ENCODE results near the gene HK2.
"Not testable (repeated sequence)": the region's sequence is repeated elsewhere in the genome, so short reads cannot be mapped to it uniquely, and the experiment has no call there.

HK2 gene

DNA sequence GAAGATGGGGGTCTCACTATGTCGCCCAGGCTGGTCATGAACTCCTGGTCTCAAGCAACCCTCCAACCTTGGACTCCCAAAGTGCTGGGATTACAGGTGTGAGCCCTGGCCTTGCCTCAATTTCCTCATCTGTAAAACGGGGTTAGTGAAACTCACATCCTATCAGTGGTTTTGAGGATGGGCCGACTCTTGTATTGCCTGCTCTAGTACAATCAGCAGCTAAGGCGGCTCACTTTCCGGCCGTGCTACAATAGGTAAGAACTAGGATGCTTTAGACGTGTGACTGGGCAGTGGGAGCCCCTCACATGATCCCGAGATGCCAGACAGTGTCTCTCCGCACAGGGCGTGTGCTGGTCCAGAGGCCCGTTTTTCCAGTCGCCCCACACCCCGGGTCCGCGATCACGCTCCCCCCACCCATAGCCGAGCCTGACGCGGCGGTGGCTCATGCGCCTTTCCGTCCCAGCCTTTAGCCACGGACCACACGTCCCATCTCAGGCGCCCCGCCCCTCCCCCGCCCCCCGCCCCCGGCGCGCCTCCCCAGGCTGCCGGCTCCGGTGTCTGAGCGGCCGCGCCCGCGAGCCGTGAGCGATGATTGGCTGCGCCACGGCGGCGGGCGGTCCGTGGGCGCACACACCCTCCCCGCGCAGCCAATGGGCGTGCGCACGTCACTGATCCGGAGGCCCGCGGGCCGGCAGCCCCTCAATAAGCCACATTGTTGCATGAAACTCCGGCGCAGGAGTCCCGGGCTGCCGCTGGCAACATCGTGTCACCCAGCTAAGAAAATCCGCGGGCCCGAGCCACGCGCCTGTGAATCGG lies at the start of gene HK2:
TSS of gene HK2 (plus strand) at position 710 of the 816 bp plus-strand sequence. CDS start 454 bp downstream, outside the sequence.
- H3K9me3 Mint-ChIP-seq, result no peaks in the 10 kb centered on the region
- peaks cover 21% of the 10 kb centered on the region for H3K4me1 Mint-ChIP-seq
- H3K27ac Mint-ChIP-seq, result peak within 1 kb of the TSS; percentile 86
- peak; percentile 70 for DNase-seq (ENCODE audit: low spot score in 2 of 2)
- no peaks in the 10 kb centered on the region for H3K36me3 Mint-ChIP-seq
- peak; percentile 82 for ATAC-seq (ENCODE audit: low read depth)
- H3K4me3 Mint-ChIP-seq, result peak within 1 kb of the TSS; percentile 91
- no peaks in the 10 kb centered on the region for H3K27me3 Mint-ChIP-seq

DNA sequence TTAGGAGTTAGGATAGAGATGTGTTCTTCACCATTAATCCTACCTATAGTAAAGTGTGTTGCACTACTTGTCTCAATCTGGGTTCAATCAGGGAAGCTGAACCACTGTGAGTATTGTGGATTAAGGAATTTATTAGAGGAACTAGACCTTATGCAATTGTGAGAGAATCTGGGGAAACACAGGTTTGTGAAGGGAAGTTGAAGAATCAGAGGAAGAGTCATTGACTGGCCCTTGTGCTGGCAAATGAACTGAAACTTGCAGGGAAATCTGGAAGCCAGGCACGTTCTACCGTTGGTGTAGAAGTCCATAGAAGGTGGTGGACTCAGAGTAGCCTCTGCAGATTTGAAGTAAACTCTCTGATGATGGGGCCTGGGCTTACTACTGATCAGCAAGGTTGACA lies 44.7 kb upstream of the HK2 start:
- ATAC-seq (ENCODE audit: low read depth) (no peak), DNase-seq (ENCODE audit: low spot score in 2 of 2) (no peak)
- Mint-ChIP-seq H3K27ac (no peak overlapping the region), H3K36me3 (peaks cover 9% of the 10 kb centered on the region), H3K4me1 (no peaks in the 10 kb centered on the region), H3K9me3 (peaks cover 11% of the 10 kb centered on the region), H3K4me3 (no peak overlapping the region), H3K27me3 (peaks cover 10% of the 10 kb centered on the region)

DNA sequence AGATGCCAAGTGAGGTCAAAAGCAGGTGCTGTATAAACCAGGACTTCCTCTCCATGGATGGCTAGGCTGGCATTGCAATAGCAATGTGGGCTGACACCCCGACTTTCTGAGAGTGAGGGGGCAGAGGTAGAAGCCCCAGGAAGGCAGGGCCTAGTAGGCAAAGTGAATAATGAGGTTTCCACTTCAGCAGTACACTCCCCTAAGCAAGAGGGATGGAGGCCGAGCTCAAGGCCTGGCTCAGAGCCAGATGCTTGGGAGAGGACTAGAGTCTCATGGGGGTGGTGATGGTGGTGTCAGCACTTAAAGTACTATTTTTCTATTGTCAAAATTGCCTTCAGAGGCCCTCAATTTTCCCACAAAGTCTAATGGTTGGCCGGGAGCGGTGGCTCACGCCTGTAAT lies 41.6 kb upstream of the HK2 start:
- Mint-ChIP-seq H3K9me3 (peaks cover 10% of the 10 kb centered on the region), H3K4me1 (no peaks in the 10 kb centered on the region), H3K27ac (no peak overlapping the region), H3K4me3 (no peak overlapping the region), H3K36me3 (peaks cover 9% of the 10 kb centered on the region), H3K27me3 (peaks cover 8% of the 10 kb centered on the region)
- DNase-seq (ENCODE audit: low spot score in 2 of 2) (no peak), ATAC-seq (ENCODE audit: low read depth) (no peak)

DNA sequence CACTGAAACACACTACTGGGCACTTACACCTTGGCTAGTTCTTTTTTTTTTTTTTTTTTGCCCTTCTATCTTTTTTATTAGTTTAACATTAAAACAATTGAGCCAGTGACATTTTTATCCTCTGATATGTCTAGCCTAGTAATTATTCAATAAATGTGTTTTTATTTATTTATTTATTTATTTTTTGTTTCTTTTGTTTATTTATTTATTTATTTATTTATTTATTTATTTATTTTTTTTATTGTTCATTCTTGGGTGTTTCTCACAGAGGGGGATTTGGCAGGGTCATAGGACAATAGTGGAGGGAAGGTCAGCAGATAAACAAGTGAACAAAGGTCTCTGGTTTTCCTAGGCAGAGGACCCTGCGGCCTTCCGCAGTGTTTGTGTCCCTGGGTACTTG lies 39.0 kb upstream of the HK2 start:
- not testable (repeated sequence) for H3K4me3 Mint-ChIP-seq; H3K36me3 Mint-ChIP-seq; ATAC-seq (ENCODE audit: low read depth); H3K27me3 Mint-ChIP-seq; H3K4me1 Mint-ChIP-seq; H3K27ac Mint-ChIP-seq; DNase-seq (ENCODE audit: low spot score in 2 of 2); H3K9me3 Mint-ChIP-seq

DNA sequence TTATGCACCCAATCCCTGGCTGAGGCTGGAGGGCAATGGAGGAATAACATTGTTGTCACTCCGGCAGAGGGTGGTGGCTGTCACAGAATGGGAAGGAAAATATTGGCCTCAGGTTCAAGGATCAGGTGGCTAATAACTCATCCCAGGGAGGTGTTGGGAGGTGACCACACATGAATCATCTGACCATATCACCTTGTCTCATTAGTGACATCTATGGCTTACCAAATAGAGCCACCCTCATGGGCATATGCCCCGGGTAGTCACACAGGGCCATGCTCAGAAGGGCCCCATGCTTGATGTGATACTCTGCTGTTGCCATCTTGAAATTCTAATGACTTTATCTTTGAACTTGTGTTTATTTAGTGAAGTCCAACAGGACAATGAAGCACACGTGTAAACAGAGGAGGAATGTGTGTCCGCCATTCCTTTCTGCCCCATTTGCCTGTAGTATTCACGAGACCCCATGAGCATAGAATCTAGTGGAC lies 27.5 kb upstream of the HK2 start:
- Mint-ChIP-seq H3K4me3 (no peak overlapping the region), H3K27me3 (peaks cover 4% of the 10 kb centered on the region), H3K27ac (no peak overlapping the region), H3K36me3 (no peaks in the 10 kb centered on the region), H3K4me1 (peaks cover 7% of the 10 kb centered on the region), H3K9me3 (no peaks in the 10 kb centered on the region)
- DNase-seq (ENCODE audit: low spot score in 2 of 2) (no peak), ATAC-seq (ENCODE audit: low read depth) (no peak)

DNA sequence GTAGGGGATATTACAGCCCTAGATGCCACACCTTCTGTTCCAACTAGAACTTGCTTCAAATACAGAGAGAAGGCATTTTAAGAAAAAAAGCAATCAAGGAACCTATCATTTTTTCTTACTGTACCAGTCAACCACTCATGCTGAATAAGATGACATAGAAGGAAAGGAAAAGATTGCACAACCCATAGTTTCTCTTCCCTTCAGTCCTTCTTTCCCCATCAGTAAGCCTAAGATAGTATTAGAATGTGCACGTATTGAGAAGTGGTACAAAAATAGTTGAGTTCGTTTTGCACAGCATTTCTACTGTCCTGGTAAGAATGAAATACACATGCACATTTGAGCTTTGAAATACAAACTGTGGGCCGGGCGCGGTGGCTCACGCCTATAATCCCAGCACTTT lies 27.0 kb upstream of the HK2 start:
- Mint-ChIP-seq H3K27ac (no peak overlapping the region), H3K27me3 (peaks cover 5% of the 10 kb centered on the region), H3K4me3 (no peak overlapping the region), H3K4me1 (peaks cover 7% of the 10 kb centered on the region), H3K36me3 (no peaks in the 10 kb centered on the region), H3K9me3 (no peaks in the 10 kb centered on the region)
- DNase-seq (ENCODE audit: low spot score in 2 of 2), result no peak
- no peak for ATAC-seq (ENCODE audit: low read depth)

DNA sequence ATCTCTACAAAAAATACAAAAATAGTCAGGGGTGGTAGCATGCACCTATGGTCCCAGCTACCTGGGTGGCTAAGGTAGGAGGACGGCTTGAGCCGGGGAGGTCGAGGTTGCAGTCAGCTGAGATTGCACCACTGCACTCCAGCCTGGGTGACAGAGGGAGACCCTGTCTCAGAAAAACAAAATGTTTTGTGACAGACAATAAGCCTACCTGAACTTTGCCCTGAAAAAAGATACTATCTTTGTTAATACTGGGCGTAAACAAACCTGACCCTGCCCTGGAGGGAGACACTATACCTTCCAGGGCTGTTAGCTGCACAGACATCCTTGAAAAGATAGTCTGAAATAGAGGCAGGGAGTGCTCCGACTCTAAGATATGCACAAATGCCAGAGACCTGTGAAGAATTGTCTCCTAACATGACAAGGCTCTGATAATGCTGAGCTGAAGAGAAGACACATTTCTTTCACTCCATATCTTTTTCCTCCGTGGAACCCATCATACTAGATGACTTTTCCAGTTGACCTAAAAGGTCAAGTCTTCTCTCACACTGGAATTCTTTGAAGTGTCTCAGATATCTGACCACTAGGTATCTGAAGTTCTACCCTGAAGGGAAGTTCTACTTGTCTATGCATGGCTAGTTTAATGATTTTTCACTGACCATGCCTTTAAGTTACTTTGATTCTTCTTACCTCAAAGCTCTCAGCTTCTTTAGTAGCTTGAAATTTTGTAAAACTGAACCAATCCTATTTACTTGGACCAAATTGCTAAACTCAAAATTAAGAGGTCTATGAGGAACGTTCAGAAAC lies 20.9 kb upstream of the HK2 start:
- no peak for ATAC-seq (ENCODE audit: low read depth)
- Mint-ChIP-seq H3K9me3 (no peaks in the 10 kb centered on the region), H3K4me3 (no peak overlapping the region), H3K27ac (no peak overlapping the region), H3K27me3 (peaks cover 5% of the 10 kb centered on the region), H3K4me1 (peaks cover 18% of the 10 kb centered on the region), H3K36me3 (no peaks in the 10 kb centered on the region)
- DNase-seq (ENCODE audit: low spot score in 2 of 2), result no peak

DNA sequence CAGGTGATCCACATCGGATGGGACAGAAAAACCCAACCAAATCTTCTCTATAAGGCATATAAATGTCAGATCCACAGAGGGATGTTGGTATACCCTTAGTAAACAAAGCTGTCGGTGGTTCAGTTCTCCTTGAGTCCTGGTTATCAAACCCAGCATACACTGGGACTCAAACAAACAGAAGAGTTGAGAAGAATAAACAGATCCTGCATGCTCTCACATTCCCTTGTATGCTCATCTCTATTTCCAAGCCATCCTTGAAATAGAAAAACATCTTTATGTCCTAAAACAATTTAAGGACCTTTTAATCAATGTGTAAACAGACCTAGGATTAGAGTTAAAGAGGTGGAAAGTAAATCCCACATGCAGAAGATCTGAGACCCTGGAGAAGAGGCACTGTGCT lies 19.8 kb upstream of the HK2 start:
- Mint-ChIP-seq H3K4me3 (no peak overlapping the region), H3K4me1 (peaks cover 18% of the 10 kb centered on the region), H3K27me3 (peaks cover 5% of the 10 kb centered on the region), H3K9me3 (no peaks in the 10 kb centered on the region), H3K27ac (no peak overlapping the region), H3K36me3 (no peaks in the 10 kb centered on the region)
- ATAC-seq (ENCODE audit: low read depth), result no peak
- DNase-seq (ENCODE audit: low spot score in 2 of 2), result no peak

DNA sequence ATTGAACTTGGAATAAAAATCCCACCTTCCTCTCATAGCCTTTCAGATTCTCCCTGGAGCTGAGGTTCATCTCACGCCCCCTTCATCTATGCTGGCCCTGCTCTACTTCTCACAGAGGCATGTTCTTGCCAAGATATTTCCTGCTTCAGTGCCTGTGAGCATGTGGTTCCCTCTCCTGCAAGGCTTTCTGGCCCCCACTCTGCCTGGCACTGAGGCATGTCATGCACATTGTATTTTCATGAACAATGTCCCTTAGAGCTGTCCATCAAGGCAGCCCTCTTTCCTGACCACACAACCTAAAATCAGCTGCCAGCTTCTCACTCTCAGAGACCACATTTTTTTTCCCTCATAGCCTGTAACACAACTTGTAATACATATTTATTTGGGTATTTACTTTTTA lies 18.0 kb upstream of the HK2 start:
- ATAC-seq (ENCODE audit: low read depth) (no peak), DNase-seq (ENCODE audit: low spot score in 2 of 2) (no peak)
- peaks cover 18% of the 10 kb centered on the region for H3K4me1 Mint-ChIP-seq
- peaks cover 4% of the 10 kb centered on the region for H3K27me3 Mint-ChIP-seq
- no peak overlapping the region for H3K4me3 Mint-ChIP-seq
- no peaks in the 10 kb centered on the region for H3K36me3 Mint-ChIP-seq
- H3K27ac Mint-ChIP-seq, result no peak overlapping the region
- no peaks in the 10 kb centered on the region for H3K9me3 Mint-ChIP-seq

DNA sequence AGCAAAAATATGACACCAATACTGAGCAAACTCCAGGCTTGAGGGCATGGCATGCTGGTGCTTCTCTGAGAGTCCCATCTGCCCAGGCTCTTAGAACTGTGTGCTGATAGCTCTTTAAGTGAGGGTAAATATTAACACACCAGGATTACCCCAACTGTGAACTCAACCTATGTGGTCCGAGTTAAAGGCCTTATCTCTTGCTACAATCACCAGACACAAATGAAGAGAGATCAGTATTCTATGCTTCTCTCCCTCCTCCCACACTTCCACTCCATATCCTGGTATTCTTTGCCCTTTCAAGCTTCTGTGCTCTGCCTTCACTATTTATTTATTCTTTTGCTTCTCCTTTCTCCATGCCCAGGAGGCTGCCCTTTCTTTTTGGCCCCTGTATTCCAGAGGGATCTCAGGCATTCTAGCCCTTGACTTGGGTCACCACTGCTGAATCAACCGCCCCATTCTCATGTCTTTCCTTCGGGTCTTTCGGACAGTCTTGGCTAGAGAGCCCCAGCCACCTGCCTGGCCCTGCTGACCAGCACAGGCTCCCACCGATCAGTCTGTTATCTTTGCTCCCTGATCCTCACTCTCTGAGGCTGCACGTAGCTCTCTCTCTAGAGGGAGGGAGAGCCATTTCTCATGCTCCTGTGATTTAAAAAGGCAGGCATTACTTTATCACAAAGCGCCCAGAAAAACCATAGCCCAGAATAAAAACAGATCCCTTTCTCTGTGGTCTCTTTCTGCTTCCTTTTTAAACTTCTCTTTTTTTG lies 17.2 kb upstream of the HK2 start:
- Mint-ChIP-seq H3K4me3 (peak overlapping the region; percentile 54), H3K27me3 (no peaks in the 10 kb centered on the region), H3K27ac (peak overlapping the region; percentile 76), H3K9me3 (no peaks in the 10 kb centered on the region), H3K36me3 (no peaks in the 10 kb centered on the region), H3K4me1 (peaks cover 18% of the 10 kb centered on the region)
- DNase-seq (ENCODE audit: low spot score in 2 of 2) (no peak), ATAC-seq (ENCODE audit: low read depth) (peak; percentile 70)

DNA sequence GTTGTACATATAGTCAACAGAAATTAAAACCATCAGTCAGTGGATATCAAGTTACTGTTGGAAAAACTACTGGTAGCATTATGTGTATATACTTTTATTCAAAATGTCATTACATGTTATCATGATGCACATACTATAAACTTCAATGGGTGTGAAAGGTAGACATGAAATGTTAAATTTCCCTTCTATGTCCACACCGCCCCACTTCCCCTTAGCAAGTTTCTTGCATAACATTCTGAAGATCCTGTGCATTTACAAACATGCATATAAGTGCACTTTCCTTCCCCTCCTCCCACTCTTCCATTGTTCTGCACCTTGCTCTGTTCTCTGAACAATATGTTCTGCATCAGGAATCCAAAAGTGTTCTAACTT lies 16.6 kb upstream of the HK2 start:
- no peak for DNase-seq (ENCODE audit: low spot score in 2 of 2)
- Mint-ChIP-seq H3K27me3 (no peaks in the 10 kb centered on the region), H3K36me3 (no peaks in the 10 kb centered on the region), H3K4me3 (peak overlapping the region; percentile 54), H3K27ac (peak overlapping the region; percentile 76), H3K4me1 (peaks cover 18% of the 10 kb centered on the region), H3K9me3 (no peaks in the 10 kb centered on the region)
- ATAC-seq (ENCODE audit: low read depth), result peak; percentile 51

DNA sequence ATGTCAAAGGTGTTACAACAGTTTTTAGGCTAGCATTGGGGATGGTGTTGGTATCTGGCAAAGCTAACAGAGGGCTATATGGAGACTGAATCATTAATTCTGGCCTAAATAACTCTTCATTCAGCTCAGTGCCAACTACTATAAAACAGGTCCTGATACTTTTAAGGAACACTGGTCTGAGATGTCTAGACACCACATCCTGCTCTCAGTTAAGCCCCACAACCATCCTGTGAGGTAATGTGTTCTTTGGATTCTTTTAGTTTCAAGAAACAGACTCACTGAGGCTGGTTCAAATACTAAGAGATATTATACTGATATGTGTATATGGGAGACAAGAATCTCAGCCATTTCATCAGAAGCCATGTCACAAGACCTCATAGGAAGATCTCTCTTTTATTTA lies 14.2 kb upstream of the HK2 start:
- Mint-ChIP-seq H3K4me1 (peaks cover 18% of the 10 kb centered on the region), H3K9me3 (no peaks in the 10 kb centered on the region), H3K4me3 (no peak overlapping the region), H3K27me3 (no peaks in the 10 kb centered on the region), H3K27ac (no peak overlapping the region), H3K36me3 (no peaks in the 10 kb centered on the region)
- no peak for DNase-seq (ENCODE audit: low spot score in 2 of 2)
- ATAC-seq (ENCODE audit: low read depth), result no peak

DNA sequence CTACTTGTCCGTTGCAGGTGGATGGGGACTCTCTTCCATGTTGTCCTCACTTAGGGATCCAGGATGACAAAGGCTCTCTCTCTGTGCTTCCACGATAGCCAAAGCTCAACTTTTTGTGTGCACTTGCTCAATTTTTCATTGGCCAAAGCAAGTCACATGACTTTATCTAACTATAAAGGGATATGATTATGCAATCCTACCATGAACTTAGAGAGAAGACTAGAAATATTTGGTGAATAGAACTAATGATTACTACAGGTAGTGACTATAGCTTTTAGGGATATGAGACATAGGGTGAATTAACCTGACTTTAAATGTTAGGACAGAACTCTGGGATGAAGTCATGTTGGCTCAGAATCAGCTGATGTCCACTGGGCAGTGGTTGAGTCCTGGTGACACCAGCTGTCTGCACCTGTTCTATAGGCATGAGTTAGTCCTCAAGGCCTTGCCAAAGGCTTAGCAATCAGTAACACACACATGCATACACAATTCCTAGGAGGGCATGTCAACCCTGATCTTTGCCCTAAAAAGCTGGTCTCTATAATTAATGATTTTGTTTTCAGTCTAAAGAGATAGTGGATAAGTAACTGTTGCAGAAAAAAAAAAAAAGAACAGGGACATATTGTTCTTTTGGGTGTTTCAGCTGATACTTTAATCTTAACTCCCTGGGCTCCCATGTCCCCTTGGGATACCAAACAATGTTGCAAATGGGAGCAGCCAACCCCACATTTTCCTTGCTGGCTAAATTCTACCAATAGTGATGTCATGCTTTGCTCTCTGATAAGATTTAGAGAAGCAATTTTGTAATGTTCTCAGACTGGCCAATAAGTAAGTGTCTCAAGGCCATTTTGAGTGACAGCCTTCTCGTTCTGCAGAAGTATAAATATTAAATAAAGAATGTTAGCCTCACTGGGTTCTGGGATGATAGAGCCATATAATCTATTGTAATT lies 12.5 kb upstream of the HK2 start:
- no peak overlapping the region for H3K4me3 Mint-ChIP-seq
- no peaks in the 10 kb centered on the region for H3K36me3 Mint-ChIP-seq
- DNase-seq (ENCODE audit: low spot score in 2 of 2) (no peak), ATAC-seq (ENCODE audit: low read depth) (no peak)
- H3K9me3 Mint-ChIP-seq, result no peaks in the 10 kb centered on the region
- H3K27ac Mint-ChIP-seq, result peak overlapping the region; percentile 1
- H3K4me1 Mint-ChIP-seq, result peaks cover 11% of the 10 kb centered on the region
- H3K27me3 Mint-ChIP-seq, result no peaks in the 10 kb centered on the region

Measured in memory B cell (primary cell).